Ammon's horn (tissue), 1 donor: ENCODE data around the gene CAPZA3.
A peak's percentile ranks its signal among the peaks of the same experiment; 100 is the strongest.
"Not testable (repeated sequence)": the region's sequence is repeated elsewhere in the genome, so short reads cannot be mapped to it uniquely, and the experiment has no call there.

Experiments used
- DNase-seq: peaks from one replicate; pipeline ENCODE4 v3.0.0-alpha.2; 2016; ENCODE audit warnings: low spot score

The CAPZA3 gene, protein sequence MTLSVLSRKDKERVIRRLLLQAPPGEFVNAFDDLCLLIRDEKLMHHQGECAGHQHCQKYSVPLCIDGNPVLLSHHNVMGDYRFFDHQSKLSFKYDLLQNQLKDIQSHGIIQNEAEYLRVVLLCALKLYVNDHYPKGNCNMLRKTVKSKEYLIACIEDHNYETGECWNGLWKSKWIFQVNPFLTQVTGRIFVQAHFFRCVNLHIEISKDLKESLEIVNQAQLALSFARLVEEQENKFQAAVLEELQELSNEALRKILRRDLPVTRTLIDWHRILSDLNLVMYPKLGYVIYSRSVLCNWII

DNA sequence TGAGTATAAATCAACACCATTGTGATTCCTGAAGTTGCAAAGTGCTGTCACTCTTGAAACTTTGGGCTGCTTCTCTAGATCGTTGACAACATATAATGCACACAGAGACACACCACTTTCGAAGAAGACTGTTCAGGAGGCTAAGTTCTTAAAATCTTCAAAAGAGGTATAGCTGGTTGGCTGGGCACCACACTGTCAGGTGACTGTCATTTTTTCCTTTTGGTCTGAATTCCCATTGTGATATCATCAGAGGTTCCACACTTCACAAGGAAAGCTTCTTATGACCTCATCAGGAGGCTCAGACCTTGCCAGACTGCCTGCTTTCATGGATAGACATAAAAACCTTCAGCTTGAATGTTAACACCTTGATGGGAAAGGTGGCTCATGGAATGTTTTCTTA, at the start of gene CAPZA3, which contains the start of gene PLCZ1:
CAPZA3 (plus strand) TSS at position 301 of the 400 bp plus-strand sequence. CDS start 150 bp downstream, outside the sequence.
PLCZ1 (minus strand) TSS at position 194 of the 400 bp plus-strand sequence. CDS start 641 bp downstream, outside the sequence.
- DNase-seq = no peak

DNA sequence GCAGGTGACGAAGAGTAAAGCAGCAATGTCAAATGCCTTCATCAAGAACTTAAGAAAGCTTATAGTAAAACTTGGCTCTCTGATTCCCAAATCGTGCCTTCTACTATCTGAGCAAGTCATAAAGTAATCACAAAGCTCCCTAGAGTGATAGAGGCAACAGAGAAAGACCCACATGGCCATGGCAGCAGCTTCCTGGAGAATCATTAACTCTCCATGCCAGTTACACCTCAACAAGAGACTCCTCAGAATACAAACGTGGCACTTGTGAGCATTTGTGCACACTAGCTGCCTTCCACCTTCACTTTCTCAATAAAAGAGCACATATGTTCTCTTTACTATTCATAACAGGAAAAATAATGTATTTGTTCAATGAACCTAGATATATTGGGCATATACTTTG, 48.1 kb upstream of the CAPZA3 start:
- no peak for DNase-seq

DNA sequence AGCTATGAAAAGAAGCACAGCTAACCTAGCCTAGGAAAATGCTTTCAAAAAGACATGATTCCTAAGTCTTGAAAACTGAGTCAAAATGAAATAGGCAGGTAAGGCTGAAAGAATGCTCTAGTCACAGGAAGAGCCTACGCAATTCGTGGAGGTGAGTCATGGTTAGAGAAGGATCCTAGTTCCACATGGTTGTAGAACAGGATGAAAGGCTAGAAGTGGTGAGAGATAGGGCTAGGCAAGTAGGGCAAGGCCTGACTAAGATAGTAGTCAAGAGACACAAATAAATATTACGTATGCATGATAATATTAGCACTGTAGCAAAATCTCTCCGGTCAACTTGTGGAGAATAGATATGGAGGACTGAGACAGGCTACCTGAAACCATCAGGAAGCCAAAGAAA, 47.3 kb upstream of the CAPZA3 start:
- no peak for DNase-seq

DNA sequence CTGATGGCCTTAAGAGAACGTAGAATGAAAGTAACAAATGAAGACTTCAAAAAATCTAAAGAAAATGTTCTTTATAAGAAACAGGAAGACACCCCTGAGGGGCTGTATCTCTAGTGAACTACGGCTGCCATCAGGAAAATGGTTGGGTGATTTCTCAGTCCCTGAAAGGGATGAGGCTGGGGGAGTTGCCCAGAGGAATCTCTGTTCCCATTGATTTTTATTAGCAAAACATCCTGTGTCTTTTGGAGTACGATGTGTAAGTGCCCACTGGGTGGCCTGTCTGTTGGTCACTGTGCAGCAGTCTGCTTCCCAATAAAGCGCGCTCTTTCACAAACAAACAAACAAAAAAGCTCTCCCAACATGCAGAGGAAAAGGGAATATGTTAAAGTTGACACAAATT, 43.9 kb upstream of the CAPZA3 start:
- DNase-seq = not testable (repeated sequence)

DNA sequence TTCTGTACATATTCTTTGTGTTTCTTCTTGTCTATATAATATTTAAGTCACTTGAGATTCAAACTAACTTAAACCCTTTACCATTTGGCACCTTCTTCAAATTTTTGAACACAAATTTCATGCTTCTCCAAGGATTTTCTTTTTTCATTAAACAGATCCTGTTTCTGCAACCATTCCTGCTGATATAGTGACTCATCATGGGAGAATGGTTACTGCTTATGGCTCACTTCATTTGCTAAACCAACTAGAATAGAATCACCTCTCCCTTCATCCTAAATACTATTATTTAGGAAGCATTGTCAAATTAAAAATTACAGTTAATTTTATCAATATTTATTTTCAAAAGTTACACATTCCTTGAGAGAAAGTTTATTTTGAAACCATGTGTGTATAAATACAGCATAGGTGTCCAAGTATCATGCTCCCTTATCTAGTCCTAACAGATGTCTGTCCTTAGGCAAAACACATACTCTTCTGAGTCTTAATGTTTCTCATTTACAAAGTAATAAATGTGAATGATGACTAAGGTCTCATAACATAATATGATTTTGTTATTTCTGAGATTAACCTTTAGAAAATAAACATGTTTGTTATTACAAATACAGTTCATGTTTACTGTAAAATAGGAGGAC, 40.8 kb upstream of the CAPZA3 start:
- no peak for DNase-seq

DNA sequence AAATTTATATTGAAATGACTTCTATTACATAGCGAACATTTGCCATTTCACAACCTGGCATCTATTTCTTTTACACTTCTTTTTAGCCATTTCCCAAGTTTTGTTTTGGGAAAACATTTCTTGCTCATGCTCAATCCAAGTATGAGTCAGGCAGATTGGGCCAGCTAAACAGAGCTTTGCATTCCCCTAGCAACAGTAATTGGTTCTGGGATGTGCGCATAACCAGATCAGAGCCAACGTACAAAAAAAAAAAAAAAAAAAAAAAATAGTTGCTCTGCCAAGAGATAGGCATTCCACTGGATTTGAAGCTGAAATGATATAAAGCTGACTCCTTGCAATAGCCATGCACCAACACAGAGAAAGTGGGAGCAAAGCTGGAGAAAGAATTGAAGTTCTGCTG, 37.6 kb upstream of the CAPZA3 start:
- DNase-seq = peak; percentile 28

DNA sequence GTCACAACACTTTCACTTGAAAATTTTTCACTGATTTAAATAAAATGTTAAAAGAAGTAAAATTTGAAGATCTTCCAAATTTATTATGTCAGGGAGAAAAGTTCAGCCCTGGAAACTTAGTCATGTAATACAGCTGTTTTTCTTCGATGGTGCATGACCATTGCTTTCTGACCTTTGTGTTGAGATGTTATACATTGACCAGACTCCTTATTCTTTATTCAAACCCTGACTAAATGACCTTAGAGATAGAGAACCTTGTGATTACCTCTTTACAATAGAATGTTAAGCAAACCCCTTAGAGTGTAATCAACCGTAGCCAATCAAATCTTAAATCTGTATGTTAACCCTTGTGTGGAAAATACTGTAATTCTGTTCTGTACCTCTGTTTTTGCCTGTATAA, 34.6 kb upstream of the CAPZA3 start:
- no peak for DNase-seq

DNA sequence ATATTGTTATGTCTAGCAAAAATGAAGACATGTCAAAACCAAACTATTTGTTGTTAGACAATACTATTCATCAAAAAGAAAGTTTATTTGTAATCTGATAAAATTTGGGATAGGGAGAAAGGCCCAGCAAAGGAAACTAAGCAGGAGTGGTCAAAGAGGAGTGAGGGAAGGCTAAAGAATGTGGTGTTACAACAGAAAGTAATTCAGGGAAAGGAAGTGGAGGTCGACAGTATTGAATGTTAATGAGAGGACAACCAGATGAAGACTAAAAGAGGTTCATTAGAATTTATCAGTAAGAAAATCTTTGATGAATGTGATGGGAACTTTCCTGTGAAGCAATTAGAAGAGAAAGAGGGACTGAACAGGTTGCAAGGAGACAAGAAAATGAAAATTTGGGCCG, 34.0 kb upstream of the CAPZA3 start:
- DNase-seq = no peak

DNA sequence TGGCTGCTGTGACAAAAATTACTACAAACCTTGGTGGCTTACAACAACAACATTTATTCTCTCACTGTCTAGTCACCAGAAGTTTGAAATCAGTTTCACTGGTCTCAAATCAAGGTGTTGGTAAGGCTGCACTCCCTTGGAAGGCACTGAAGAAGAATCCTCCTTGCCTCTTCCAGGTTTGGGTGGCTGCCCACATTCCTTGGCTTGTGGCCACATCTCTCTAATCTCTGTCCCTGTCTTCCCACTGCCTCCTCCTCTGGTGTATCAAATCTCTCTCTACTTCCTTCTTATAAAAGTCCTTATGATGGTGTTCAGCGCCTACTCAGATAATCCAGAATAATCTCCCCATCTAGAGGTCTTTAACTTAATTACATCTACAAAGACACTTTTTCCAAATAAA, 31.1 kb upstream of the CAPZA3 start:
- no peak for DNase-seq

DNA sequence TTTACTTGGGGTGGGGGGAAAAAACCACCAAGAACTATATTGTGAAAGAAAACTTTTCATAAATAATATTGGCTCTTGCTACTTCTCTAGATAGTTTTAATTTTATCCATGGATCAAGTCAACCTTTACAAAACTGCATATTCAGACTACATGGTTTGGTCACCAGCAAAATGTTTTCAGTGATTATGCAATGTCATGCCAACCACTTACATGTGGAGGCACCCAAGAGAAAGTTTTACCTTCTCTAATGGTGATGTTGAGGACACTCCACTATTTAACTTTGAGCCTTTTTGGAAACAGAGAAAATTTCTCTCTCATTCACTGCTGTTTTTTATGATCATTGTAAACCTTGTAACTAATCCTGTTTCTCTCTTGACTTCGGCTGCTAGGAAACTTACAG, 21.7 kb upstream of the CAPZA3 start:
- DNase-seq = no peak

DNA sequence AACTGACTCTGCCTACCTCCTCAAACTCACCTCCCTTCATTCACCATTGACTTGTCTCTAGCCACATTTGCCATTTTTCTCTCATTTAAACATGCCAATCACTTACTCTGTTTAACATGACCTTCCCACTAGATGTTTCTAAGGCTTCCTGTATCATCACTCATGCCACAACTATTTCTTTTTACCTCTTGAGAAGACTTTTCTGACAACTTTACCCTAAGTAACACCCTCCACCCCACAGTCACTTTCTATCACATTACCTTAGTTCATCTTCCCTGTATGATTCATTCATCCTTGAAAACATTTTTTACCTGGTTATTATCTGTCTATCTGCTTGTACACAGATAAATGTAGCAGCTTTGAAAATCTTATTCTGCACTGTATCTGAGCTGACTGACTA, 19.5 kb upstream of the CAPZA3 start:
- DNase-seq = no peak

DNA sequence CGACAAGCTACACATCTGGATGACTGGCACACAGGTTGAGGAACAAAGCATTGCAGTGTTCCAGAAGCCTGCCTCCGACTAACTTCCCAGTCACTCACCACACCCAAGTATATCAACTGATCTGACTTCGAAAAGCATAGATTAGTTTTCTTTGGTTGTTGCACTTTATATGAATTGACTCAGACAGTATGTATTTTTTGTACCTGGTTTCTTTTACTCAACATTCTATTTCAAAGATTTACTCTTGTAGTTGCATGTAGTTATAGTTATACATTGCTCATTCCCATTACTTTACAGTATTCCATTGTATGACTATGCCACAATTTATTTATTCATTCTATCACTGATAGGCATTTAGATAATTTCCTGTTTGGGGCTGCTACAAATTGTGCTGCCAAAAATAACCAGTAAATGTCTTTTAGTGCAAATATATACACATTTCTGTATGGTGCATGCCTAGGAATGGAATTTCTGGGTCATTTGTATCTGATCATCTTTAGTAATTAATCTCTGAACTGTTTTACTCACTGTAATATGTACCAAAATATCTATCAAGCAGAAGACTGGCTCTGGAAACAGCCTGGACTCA, 17.9 kb upstream of the CAPZA3 start:
- DNase-seq = no peak

DNA sequence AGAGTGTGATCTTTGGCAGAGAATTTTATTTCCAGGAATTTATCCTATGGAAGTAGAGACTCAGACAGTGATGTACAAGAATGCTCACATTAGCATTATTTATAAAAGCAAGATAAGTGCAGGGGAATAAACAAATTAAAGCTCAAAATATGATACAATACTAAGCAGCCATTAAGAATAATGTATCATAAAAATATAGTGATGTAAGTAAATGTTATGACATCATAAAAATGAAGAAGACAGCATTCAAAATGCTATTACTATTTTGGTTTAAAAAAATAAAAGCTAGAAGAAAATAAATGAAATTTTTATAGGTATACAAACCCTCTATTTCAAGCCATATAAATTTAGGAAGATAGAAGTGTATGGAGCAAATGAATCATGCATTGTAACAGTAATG, 17.2 kb upstream of the CAPZA3 start:
- no peak for DNase-seq

DNA sequence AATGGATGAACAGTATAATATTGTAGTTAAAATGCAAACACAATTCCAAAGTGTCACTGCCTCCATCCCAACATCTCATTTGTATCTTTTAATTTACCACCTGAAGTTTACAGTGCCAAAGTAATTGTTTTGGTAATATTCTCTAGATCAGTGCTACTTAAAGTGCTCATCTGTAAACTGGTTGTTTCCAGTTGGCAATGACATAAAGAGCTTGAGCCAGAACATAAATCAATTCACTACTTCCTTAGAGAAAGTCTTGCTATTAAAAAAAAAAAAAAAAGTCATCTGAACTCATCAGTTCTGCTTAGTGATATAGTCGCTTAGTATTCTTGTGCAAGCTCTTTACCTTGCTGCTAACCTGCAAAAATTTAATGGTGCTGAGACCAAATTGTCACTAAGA, 16.5 kb upstream of the CAPZA3 start:
- DNase-seq = no peak

DNA sequence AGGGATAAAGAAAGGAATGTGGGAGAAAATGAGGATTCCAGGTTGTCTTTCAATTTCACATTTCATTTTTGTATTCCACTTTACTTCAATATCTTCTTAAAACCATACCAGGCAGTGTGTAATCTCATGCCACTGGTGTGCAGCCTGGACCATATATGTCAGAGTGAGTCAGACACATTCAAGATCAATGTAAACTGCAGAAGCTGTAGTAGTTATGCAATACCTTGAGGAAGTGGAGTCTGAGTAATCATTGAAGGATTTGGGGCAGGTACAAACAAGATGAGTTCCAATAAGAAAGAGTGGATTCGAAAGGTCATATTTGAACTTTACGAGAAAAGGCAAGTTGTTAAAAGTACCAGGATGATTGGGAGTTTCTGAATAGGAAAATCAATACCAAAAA, 14.2 kb upstream of the CAPZA3 start:
- DNase-seq = no peak

DNA sequence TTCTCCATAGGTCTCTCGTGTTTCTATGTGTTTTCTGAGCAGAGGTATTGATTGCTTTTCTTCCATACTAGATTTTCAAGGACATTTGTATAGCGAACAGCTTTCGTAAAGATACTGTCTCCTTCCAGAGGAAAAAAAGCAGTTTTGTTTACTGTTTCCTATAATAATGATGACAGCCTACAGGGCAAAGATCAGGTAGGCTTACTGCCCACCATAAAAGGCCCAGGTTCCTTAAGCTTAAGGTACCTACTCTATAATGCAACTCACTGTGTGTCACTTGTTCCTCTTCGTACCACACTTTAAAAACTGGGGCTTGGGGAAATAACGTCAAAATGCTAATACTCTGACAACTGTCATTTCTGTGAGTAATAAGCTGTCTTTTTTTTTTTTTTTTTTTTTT, 6.8 kb upstream of the CAPZA3 start:
- no peak for DNase-seq

DNA sequence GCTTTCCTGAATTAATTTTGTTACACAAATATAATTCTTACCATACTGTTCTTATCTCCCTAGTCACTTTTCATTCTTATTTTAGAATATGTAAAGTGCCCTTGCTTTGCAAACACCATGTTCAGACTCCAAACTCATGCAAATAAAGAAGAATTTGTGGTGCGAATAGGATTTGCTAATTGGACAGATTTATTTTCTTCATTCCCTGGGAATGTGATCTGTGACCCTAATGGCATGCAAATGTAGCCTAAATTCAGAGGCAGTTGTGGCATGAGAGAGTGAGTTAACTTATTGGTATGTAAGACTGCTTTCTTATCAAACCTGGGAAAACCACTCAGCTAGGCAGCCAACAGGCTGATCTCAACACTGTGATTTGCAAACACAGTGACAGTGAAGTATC, 10.0 kb downstream of the CAPZA3 start:
- DNase-seq = no peak

DNA sequence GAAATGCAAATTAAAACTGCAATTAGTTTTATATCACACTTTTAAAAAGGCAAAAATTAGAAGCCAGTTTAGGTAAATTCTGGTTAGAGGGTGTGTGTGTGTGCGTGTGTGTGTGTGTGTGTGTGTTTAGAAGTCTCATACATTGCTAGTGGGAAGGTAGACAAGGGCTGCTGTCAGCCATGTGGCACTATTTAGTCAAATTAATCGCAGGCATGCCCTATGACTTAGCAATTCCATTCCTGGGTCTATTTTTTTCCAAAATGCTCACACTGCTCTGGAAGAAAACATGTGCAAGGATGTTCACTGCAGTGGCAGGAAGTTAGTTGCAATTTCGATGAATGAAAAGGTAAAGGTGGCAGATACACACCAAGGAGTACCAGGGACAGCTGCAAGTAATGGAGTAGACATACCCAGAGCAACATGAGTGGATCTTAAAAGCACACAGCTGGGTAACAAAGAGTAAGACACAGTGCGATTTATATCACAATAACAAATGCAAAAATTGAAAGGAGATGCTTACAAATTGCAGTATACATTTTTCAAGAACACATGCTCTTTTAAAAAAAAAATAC, 11.6 kb downstream of the CAPZA3 start:
- DNase-seq = no peak

DNA sequence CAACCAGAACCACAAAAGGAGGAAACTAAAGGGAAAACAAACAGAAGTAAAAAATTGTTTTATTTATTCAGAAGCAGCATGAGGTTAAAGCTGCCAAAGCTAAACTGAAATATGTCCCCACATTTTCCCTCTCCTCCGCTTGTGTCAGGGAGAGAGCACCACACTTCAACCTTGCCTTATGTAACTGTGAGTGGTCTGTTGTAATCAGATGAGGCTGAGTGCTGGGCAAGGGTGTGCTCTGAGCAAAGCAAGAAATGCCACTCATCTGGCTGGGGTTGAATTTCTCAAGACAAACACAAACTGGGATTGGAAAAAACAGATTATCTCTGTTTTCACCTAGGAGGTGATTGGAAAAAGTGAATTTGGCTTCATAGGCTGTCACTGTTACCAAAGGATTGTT, 12.2 kb downstream of the CAPZA3 start:
- DNase-seq = peak; percentile 4

DNA sequence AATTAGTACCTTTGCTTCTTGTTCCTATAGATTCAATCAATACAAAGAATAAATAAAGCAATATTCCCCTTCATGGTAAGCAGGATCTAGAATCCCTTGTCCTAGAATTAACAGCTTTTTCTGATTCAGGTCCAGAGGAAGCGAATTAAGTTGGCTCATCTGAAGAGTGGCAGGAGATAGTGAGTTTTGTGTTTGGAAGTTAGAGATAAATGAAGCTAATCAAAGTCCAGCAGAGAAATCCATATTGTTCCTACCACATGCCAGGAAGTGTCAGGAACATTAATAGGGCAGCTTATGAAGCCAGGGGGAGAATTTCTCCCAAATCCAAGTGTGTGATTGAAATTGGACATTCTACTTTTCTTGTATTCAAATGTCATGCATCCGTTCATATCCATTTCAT, 13.9 kb downstream of the CAPZA3 start:
- DNase-seq = no peak

DNA sequence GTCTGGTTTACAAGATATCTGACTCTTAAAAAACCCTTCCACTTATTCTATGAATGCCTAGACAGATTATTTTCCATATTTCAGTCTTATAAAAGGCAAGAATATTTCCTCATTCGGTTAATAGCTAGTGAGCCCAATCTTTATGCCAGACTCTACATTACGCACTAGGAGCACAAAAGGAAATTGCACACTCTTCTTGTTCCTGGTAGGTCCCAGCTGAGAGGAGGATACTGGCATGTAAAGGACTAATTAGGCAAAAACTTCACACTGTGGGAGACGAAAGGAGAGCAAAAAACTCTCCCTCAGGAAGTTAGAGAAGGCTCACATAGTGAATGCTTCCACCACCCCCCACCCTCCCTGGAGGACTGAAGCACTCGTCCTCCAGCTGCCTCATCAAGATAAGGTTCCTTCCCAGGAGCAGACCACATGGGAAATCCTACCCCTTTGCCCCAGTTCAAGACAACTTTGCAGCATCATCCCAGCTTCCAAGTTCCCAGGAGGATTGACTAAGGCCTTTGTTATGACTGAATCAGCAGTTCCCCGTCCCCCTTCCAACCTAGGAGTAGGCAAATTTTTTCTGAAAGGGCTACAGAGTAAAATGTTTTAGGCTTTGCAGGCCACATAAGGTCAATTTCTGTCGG, 14.5 kb downstream of the CAPZA3 start:
- no peak for DNase-seq

DNA sequence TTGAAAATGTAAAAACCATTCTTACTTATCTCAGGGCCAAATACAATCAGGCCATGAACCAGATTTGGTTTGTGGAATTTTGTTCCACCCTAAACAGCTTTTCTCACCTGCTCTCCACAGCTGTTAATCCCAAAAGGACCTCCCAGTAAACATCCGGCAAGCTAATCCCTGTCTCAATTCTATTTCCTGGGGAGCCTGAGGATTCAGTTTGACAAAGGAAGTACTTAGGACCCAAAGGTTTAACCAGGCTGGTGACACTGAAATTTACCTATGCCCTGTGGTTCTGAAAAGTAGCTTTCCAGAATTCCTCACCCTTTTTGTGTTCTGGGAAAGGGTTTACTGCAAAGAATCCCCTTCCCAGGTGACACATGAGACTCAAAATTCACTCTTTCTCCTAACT, 15.0 kb downstream of the CAPZA3 start:
- DNase-seq = no peak
